Body of pancreas (tissue), 4 donors: ENCODE data around the gene CPNE1.

Experiments
- POLR2A ChIP-seq, 3 donors: fragments of 450-650 bp; IDR thresholded peaks; one replicate each; pipeline ENCODE4 v1.6.1; 2016; ENCODE audit warnings: antibody characterized with exemption in 3 of 3, mild to moderate bottlenecking in 2 of 3
- TF ChIP-seq, protein P1 (sequence below), 7 experiments: fragments of 450-650 bp in 4 of 7; fragments of 200-600 bp in 3 of 7; sonication (generic) in 3 of 7; IDR thresholded peaks; one replicate each; pipeline ENCODE4 v1.5.1; 2016 to 2019; ENCODE audit warnings: antibody characterized with exemption in 7 of 7

DNA sequence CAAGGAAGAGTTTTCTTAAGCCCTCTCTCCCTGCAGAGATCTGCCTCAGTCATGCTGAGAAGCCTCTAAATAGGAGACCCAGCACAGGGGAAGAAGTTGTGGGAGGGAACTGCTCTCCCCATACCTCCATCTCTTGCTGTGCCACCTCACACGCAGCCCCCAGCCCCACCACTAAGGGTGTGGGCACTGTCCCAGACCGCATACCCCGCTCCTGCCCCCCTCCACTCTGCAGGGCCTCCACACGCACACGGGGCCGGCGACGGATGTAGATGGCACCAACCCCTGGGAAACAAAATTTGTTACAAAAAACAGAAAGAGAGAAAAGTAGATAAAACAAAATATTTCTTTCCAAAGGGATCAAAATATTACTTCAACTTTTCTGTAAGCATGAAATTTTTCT is 10.2 kb upstream of the CPNE1 start:
- TF ChIP-seq POLR2A (IDR thresholded peaks at IDR 0.05) = no peak
- TF ChIP-seq, protein P1, sequence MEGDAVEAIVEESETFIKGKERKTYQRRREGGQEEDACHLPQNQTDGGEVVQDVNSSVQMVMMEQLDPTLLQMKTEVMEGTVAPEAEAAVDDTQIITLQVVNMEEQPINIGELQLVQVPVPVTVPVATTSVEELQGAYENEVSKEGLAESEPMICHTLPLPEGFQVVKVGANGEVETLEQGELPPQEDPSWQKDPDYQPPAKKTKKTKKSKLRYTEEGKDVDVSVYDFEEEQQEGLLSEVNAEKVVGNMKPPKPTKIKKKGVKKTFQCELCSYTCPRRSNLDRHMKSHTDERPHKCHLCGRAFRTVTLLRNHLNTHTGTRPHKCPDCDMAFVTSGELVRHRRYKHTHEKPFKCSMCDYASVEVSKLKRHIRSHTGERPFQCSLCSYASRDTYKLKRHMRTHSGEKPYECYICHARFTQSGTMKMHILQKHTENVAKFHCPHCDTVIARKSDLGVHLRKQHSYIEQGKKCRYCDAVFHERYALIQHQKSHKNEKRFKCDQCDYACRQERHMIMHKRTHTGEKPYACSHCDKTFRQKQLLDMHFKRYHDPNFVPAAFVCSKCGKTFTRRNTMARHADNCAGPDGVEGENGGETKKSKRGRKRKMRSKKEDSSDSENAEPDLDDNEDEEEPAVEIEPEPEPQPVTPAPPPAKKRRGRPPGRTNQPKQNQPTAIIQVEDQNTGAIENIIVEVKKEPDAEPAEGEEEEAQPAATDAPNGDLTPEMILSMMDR (IDR thresholded peaks at IDR 0.05) = no peak
